Measurements from ENCODE around the gene C4A. TPM values are rescaled to one million over a fixed set of nuclear protein-coding genes. Genes with fewer than 3 reads are reported as not detected.
"Not testable (repeated sequence)": the region's sequence is repeated elsewhere in the genome, so short reads cannot be mapped to it uniquely, and the experiment has no call there.

C4A gene
- total RNA-seq, 1 donor from 2014 or later = 6.8 TPM

DNA sequence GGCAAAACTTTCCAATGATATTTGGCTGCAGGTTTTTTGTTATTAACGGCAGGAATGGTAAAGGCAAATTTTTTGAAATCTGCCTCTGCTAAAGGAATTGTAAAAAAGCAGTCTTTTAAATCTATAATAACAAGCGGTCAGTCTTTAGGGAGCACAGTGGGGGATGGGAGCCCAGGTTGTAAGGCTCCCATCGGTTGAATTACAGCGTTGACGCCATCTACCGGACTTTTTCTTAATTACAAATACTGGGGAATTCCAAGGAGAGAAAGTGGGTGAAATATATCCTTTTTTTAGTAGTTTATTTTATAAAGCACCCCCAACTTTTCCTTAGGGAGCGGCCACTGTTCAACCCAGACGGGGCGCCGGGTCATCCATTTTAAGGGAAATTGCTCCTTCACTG, 7.5 kb downstream of the C4A start:
- H3K36me3 Mint-ChIP-seq (ENCODE audit: low read depth); intact Hi-C loops (cut with micrococcal nuclease); CTCF ChIA-PET; H3K27ac Mint-ChIP-seq; POLR2A ChIA-PET; DNase-seq; ATAC-seq (ENCODE audit: low read depth); H3K27me3 Mint-ChIP-seq; H3K9me3 Mint-ChIP-seq; H3K4me1 Mint-ChIP-seq; H3K4me3 Mint-ChIP-seq: not testable (repeated sequence)

DNA sequence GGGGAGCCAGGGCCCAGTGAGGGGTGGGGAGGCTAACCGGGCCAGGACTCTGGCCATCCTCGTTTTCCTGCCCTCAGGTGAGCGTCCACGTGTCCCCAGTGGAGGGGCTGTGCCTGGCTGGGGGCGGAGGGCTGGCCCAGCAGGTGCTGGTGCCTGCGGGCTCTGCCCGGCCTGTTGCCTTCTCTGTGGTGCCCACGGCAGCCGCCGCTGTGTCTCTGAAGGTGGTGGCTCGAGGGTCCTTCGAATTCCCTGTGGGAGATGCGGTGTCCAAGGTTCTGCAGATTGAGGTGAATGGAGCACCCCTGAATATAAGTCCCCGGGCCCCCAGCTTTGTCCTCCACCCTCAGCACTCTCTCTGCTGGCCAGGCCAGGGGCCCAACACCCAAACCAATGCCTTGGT, 12.6 kb downstream of the C4A start:
- ATAC-seq (ENCODE audit: low read depth); CTCF ChIA-PET; H3K9me3 Mint-ChIP-seq; H3K27ac Mint-ChIP-seq; H3K4me1 Mint-ChIP-seq; POLR2A ChIA-PET; DNase-seq; intact Hi-C loops (cut with micrococcal nuclease); H3K4me3 Mint-ChIP-seq; H3K27me3 Mint-ChIP-seq; H3K36me3 Mint-ChIP-seq (ENCODE audit: low read depth): not testable (repeated sequence)

DNA sequence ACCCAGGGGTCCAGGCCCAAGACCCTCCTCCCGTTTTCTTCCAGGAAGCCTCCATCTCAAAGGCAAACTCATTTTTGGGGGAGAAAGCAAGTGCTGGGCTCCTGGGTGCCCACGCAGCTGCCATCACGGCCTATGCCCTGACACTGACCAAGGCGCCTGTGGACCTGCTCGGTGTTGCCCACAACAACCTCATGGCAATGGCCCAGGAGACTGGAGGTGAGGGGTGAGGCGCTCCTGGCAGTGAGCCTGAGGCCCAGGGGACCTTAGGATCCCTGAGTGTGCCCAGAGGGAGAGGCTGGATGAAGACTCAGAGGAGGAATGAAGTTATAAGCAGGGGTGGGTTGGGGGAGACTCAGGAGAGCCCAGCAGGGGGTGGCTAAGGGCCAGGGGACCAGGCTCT, 14.5 kb downstream of the C4A start:
- CTCF ChIA-PET; H3K9me3 Mint-ChIP-seq; ATAC-seq (ENCODE audit: low read depth): not testable (repeated sequence)

GRCh38 chr6:32002546-32003268, 20.9 kb downstream of the C4A start:
- CTCF ChIA-PET; H3K9me3 Mint-ChIP-seq; DNase-seq; intact Hi-C loops (cut with micrococcal nuclease); H3K4me1 Mint-ChIP-seq; H3K27me3 Mint-ChIP-seq; ATAC-seq (ENCODE audit: low read depth); H3K4me3 Mint-ChIP-seq; H3K27ac Mint-ChIP-seq; POLR2A ChIA-PET; H3K36me3 Mint-ChIP-seq (ENCODE audit: low read depth): not testable (repeated sequence)

More for the DNA sequence above, 14.5 kb downstream of the C4A start:
- H3K27me3 Mint-ChIP-seq; H3K27ac Mint-ChIP-seq; DNase-seq; H3K4me1 Mint-ChIP-seq; POLR2A ChIA-PET; H3K4me3 Mint-ChIP-seq; intact Hi-C loops (cut with micrococcal nuclease); H3K36me3 Mint-ChIP-seq (ENCODE audit: low read depth): not testable (repeated sequence)

DNA sequence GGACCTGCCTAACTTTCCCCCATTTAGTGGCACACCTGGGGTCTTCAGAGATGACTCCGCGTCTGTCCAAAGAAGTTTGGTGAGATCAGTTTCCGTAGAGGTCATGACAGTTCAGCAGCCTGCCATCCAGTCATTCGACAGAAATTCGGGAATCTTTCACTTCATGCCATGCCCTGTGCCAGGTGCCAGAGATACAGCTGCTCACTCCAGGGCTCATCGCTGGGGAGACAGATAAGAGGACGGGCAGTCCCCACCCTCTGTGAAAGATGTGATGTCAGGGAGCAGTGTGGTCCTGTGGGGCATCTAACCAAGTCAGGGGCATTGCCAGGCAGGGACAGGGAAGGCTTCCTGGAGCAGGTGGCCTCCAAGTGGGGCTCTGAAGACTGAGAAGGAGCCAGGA, 21.4 kb downstream of the C4A start:
- CTCF ChIA-PET; H3K27ac Mint-ChIP-seq; H3K9me3 Mint-ChIP-seq; intact Hi-C loops (cut with micrococcal nuclease); DNase-seq; POLR2A ChIA-PET; H3K27me3 Mint-ChIP-seq; H3K4me1 Mint-ChIP-seq; ATAC-seq (ENCODE audit: low read depth); H3K36me3 Mint-ChIP-seq (ENCODE audit: low read depth); H3K4me3 Mint-ChIP-seq: not testable (repeated sequence)

DNA sequence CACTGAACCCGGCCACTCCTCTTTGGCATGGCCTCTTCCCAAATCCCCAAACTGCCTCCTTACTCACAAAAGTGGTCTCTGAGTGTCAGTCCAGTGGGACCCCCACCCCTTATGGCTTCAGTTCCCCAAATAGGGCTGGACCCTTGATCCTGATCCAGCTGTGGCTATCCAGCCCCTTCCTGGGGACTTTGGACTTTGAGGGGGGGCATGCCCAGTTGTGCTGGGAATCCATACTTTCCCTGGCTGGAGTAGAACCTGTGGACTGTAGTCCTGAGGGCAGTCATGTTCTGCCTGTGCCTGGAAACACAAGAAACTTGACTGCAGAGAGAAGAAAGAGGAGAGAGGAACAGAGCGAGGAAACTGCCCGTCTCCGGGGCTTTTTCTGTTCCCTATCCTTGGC, 22.5 kb downstream of the C4A start:
- CTCF ChIA-PET; ATAC-seq (ENCODE audit: low read depth); POLR2A ChIA-PET; H3K4me3 Mint-ChIP-seq; H3K9me3 Mint-ChIP-seq; H3K27ac Mint-ChIP-seq; DNase-seq; H3K27me3 Mint-ChIP-seq; H3K4me1 Mint-ChIP-seq; intact Hi-C loops (cut with micrococcal nuclease); H3K36me3 Mint-ChIP-seq (ENCODE audit: low read depth): not testable (repeated sequence)

DNA sequence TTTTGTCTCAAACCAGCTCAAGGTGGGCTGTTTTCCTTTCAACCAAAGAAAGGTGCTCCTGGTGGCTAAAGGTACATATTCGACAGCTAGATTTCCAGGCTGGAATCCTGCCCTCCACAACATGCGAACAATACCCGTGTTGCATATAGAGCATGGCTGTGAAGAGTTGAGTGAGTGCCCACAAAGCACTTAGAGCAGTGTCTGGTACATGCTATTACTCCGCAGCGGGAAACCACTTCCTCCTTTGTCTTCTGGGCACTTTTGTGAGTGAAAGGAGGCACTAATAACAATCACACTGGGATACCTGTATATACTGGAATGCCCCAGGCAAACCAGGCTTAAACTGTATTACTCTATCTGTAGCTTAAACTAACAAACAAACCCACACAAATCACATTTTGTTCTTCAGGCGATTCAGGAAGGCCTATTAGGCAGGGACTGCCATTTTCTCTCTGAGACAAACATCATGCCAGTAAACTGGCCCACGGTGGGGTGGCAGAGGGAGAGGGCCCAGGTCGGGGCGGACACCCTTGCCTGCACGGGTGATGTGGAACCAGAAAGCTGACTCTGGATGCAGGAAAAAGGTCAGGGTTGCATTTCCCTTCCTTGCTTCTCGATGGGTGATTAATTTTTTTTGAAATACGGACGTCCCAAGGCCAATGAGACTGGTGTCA, 23.1 kb downstream of the C4A start:
- H3K36me3 Mint-ChIP-seq (ENCODE audit: low read depth); H3K27ac Mint-ChIP-seq; POLR2A ChIA-PET; H3K4me1 Mint-ChIP-seq; DNase-seq; intact Hi-C loops (cut with micrococcal nuclease); H3K9me3 Mint-ChIP-seq; H3K4me3 Mint-ChIP-seq; H3K27me3 Mint-ChIP-seq; CTCF ChIA-PET: not testable (repeated sequence)
- ATAC-seq (ENCODE audit: low read depth) = peak; percentile 64

GRCh38 chr6:32005538-32005880, 23.7 kb downstream of the C4A start:
- H3K27ac Mint-ChIP-seq; H3K27me3 Mint-ChIP-seq; CTCF ChIA-PET; POLR2A ChIA-PET; ATAC-seq (ENCODE audit: low read depth); intact Hi-C loops (cut with micrococcal nuclease); DNase-seq; H3K4me1 Mint-ChIP-seq; H3K4me3 Mint-ChIP-seq; H3K36me3 Mint-ChIP-seq (ENCODE audit: low read depth); H3K9me3 Mint-ChIP-seq: not testable (repeated sequence)

- H3K4me1 Mint-ChIP-seq; H3K27ac Mint-ChIP-seq; CTCF ChIA-PET; intact Hi-C loops (cut with micrococcal nuclease); ATAC-seq (ENCODE audit: low read depth); H3K36me3 Mint-ChIP-seq (ENCODE audit: low read depth); H3K4me3 Mint-ChIP-seq; H3K27me3 Mint-ChIP-seq; H3K9me3 Mint-ChIP-seq: not testable (repeated sequence)
- DNase-seq = peak; percentile 14
- POLR2A ChIA-PET = interaction anchor here (0.7 kb wide), 1 partner anchor 50 kb away, joined by 3 read pairs; no protein-coding TSS in a partner anchor
These were observed 24.2 kb downstream of the C4A start for GRCh38 chr6:32005991-32006529.

- H3K4me3 Mint-ChIP-seq; H3K9me3 Mint-ChIP-seq; POLR2A ChIA-PET; ATAC-seq (ENCODE audit: low read depth); CTCF ChIA-PET; H3K27me3 Mint-ChIP-seq; H3K36me3 Mint-ChIP-seq (ENCODE audit: low read depth); H3K27ac Mint-ChIP-seq; intact Hi-C loops (cut with micrococcal nuclease); H3K4me1 Mint-ChIP-seq: not testable (repeated sequence)
- peak; percentile 14 for DNase-seq
These were observed 25.2 kb downstream of the C4A start for GRCh38 chr6:32007086-32007485.

DNA sequence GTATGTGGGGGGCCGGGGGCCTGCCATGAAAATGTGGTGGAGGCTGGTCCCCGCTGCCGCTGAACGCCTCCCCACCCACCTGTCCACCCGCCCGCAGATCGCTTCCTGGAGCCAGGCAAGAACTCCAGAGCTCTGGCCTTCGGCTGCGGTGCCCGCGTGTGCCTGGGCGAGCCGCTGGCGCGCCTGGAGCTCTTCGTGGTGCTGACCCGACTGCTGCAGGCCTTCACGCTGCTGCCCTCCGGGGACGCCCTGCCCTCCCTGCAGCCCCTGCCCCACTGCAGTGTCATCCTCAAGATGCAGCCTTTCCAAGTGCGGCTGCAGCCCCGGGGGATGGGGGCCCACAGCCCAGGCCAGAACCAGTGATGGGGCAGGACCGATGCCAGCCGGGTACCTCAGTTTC, 26.2 kb downstream of the C4A start:
- H3K4me3 Mint-ChIP-seq; H3K4me1 Mint-ChIP-seq; H3K27me3 Mint-ChIP-seq; H3K27ac Mint-ChIP-seq; DNase-seq; H3K36me3 Mint-ChIP-seq (ENCODE audit: low read depth); ATAC-seq (ENCODE audit: low read depth); CTCF ChIA-PET; intact Hi-C loops (cut with micrococcal nuclease); POLR2A ChIA-PET; H3K9me3 Mint-ChIP-seq: not testable (repeated sequence)

- ATAC-seq (ENCODE audit: low read depth); intact Hi-C loops (cut with micrococcal nuclease); H3K27me3 Mint-ChIP-seq; CTCF ChIA-PET; H3K36me3 Mint-ChIP-seq (ENCODE audit: low read depth); H3K4me3 Mint-ChIP-seq; H3K27ac Mint-ChIP-seq; H3K9me3 Mint-ChIP-seq; POLR2A ChIA-PET; H3K4me1 Mint-ChIP-seq: not testable (repeated sequence)
- peak; percentile 7 for DNase-seq
These were observed 26.8 kb downstream of the C4A start for GRCh38 chr6:32008616-32009015.
